ENCODE data around the gene NBAS.

NBAS gene

DNA sequence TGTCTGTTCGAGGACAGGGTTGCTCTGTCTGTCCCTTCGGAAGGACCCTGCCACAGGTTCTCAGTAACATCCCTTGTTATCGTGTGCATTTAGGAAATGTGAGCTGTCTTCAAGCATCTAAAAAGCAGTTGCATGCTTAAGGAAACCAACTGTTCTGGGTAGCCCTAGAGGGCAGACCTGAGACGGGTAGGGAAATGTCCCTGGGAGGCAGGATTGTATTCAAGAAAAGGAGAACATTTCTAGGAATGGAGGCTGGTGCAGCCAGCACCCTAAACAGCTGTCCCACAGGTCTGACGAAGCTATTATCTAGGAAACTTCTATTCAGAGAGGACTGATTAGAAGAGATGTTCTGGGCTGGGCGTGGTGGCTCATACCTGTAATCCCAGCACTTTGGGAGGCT lies 414.2 kb downstream of the NBAS start:
- DNase-seq (ENCODE audit: low read depth in 1 of 2, low spot score in 1 of 2): no peak

- no peak for DNase-seq (ENCODE audit: low read depth in 1 of 2, low spot score in 1 of 2)
These were observed 415.2 kb downstream of the NBAS start for GRCh38 chr2:15145919-15146318.

GRCh38 chr2:15145046-15145817 lies 415.9 kb downstream of the NBAS start:
- no peak for DNase-seq (ENCODE audit: low read depth in 1 of 2, low spot score in 1 of 2)

DNA sequence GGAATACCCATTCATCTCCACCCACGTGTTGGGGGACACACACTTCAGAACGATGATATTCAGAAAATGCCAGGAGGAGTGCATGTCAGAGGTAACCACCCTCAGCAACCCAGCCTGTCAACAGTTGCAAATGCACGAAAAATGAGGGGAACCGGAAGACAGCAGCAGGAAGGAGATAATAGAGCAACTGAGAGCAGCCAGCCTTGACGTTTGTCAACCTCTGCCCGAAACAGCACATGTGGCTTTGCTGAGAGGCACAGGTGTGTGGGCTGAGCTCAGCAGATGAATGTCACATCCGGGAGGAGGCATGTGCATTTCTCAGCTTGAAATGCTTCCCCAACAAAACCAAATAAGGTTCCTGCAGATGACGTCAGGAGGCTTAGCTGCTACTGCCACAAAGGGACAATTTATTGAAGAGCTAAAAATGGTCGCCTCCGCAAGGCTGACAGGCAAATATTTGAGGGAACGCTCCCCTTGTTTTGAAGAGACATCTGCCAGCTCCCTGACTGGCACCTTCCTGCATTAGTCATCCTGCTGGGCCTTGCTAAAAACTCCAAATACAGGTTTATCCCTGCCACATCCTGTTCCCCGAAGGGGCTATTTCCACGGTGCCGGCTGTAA lies 419.0 kb downstream of the NBAS start:
- DNase-seq (ENCODE audit: low read depth in 1 of 2, low spot score in 1 of 2): peak; percentile 10 to 58

GRCh38 chr2:15141211-15141610 lies 419.9 kb downstream of the NBAS start:
- DNase-seq (ENCODE audit: low read depth in 1 of 2, low spot score in 1 of 2): no peak

- DNase-seq (ENCODE audit: low read depth in 1 of 2, low spot score in 1 of 2): no peak
These were observed 424.5 kb downstream of the NBAS start for GRCh38 chr2:15136639-15137038.

- no peak for DNase-seq (ENCODE audit: low read depth in 1 of 2, low spot score in 1 of 2)
These were observed 426.2 kb downstream of the NBAS start for GRCh38 chr2:15134957-15135356.

GRCh38 chr2:15133461-15133860 lies 427.7 kb downstream of the NBAS start:
- no peak for DNase-seq (ENCODE audit: low read depth in 1 of 2, low spot score in 1 of 2)

GRCh38 chr2:15128846-15129245 lies 432.3 kb downstream of the NBAS start:
- DNase-seq (ENCODE audit: low read depth in 1 of 2, low spot score in 1 of 2): no peak

GRCh38 chr2:15127876-15128275 lies 433.3 kb downstream of the NBAS start:
- no peak for DNase-seq (ENCODE audit: low read depth in 1 of 2, low spot score in 1 of 2)

GRCh38 chr2:15127301-15127700 lies 433.8 kb downstream of the NBAS start:
- no peak for DNase-seq (ENCODE audit: low read depth in 1 of 2, low spot score in 1 of 2)

DNA sequence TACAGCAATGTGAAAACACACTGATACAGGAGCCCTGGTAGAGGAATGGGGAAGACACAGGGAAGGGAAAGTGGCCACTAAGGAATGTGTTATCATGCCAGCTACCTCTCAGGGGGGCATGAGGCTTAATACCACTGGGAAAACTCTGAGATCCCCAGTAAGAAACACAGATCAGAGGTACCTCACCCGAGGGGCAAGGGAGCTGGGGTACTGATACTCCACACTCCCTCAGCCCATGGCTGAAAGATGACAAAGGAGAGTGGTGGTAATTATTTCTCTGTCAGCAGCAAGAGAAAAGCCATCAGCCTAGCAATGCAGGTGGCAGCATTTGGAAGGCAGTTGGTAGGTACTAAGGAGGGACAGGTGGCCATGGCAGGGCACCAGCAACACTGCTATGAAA lies 434.8 kb downstream of the NBAS start:
- DNase-seq (ENCODE audit: low read depth in 1 of 2, low spot score in 1 of 2): no peak

GRCh38 chr2:15122915-15123314 lies 438.2 kb downstream of the NBAS start:
- DNase-seq (ENCODE audit: low read depth in 1 of 2, low spot score in 1 of 2): no peak

- no peak for DNase-seq (ENCODE audit: low read depth in 1 of 2, low spot score in 1 of 2)
These were observed 440.5 kb downstream of the NBAS start for GRCh38 chr2:15120631-15121030.

DNA sequence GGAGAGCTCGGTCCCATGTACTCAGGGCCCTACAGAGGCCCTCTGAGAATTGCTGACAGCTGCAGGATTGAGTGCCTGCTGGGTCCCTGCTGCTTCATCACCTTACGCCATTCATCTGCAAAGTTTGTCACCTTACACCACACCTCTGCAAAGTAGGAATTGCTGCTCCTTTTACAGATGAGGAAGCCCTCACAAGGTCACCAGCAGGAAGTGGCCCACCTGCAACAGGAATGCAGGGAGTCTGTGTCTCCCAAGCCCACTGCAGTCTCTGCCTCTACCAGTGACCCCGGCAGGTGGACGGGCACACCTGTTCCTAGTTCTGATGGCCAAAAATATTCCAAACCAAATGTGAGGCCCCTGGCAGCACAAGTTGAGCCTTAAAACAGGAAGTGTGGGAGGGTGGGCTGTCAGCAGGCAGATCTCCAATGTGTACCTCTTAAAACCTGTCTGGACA lies 441.4 kb downstream of the NBAS start:
- no peak for DNase-seq (ENCODE audit: low read depth in 1 of 2, low spot score in 1 of 2)

DNA sequence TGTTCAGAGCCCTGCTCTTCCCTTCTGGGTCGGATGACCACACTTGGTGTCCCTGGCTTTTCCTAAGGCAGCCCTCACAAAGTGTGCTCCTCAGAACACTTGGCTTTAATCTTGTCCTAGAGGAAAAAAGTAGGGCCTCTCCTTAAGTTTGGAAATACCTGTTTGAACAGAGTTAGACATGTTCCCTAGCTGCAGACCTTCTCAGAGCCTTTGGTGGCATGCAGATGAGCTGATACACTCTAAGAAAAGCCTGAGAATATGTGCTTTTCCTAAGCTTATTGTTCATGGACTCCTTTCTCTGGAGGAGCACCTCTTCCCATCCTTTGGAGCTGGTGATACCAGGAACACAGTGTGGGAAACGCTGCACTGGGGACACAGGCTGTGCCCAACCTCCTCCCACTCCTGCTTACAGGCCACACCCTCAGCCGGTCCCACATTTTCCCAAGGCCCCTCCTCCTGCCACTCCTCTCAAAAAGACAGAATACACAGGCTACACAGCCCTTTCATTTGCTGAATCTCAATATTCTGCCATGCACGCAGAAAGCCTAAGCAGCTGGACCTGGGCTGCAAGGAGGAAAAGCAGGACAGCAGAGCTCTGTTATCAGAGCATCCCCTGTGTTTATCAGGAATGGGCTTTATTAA lies 443.6 kb downstream of the NBAS start:
- DNase-seq (ENCODE audit: low read depth in 1 of 2, low spot score in 1 of 2): no peak
